ENCODE results near the gene ATP8B4. TPM values are rescaled to one million over a fixed set of nuclear protein-coding genes. Genes with fewer than 3 reads are reported as not detected.

Gene ATP8B4
- total and polyA plus RNA-seq, 2 donors (not counting 1 experiment from before 2014, with no cell fraction given) = 0.42 TPM; not detected in 1

GRCh38 chr15:49826640-49827234, 292.3 kb downstream of the ATP8B4 start:
- Mint-ChIP-seq H3K4me1 (no peaks in the 10 kb centered on the region), H3K4me3 (no peak overlapping the region), H3K9me3 (ENCODE audit: insufficient read depth) (no peaks in the 10 kb centered on the region), H3K27ac (no peak overlapping the region), H3K27me3 (no peaks in the 10 kb centered on the region)
- no peak for DNase-seq
- Histone ChIP-seq H2AFZ (ENCODE audit: insufficient read depth, low read depth, low read length, poor library complexity, severe bottlenecking) (no peak overlapping the region), H3K4me1 (ENCODE audit: control insufficient read depth in 2 of 2, insufficient read depth in 2 of 2, low read length in 2 of 2) (no peaks in the 10 kb centered on the region), H3K9ac (ENCODE audit: low read length) (no peak overlapping the region), H3K4me3 (ENCODE audit: control extremely low read depth in 1 of 5, extremely low read depth in 1 of 5, insufficient read depth in 1 of 5, low read depth in 2 of 5, low read length in 4 of 5) (no peak overlapping the region), H3K36me3 (replicated peaks in 1 of 2; ENCODE audit: control extremely low read depth in 1 of 2, control insufficient read depth in 1 of 2, extremely low read depth in 1 of 2, insufficient read depth in 2 of 2, low read length in 1 of 2) (no peaks in the 10 kb centered on the region), H3K27me3 (replicated peaks in 1 of 4; ENCODE audit: control extremely low read depth in 1 of 4, control insufficient read depth in 3 of 4, insufficient read depth in 4 of 4, low read length in 3 of 4) (no peaks in the 10 kb centered on the region), H3K9me3 (ENCODE audit: control extremely low read depth in 1 of 3, control insufficient read depth in 2 of 3, insufficient read depth in 1 of 3, low read length in 2 of 3) (no peaks in the 10 kb centered on the region), H3K4me2 (replicated peaks; ENCODE audit: low read depth, low read length, poor library complexity, severe bottlenecking) (no peak overlapping the region), H4K20me1 (ENCODE audit: control insufficient read depth, insufficient read depth, low read length, poor library complexity, severe bottlenecking) (no peaks in the 10 kb centered on the region), H3K79me2 (ENCODE audit: control insufficient read depth, insufficient read depth, low read length) (no peaks in the 10 kb centered on the region), H3K27ac (ENCODE audit: low read length in 2 of 2) (no peak overlapping the region)
- ChIA-PET CTCF (no interaction called here), POLR2A (no interaction called here)
- TF ChIP-seq EZH2 (IDR thresholded peaks at IDR 0.05; ENCODE audit: borderline replicate concordance, insufficient read depth, low read depth, low read length, poor library complexity, severe bottlenecking) = no peak
- no peak for TF ChIP-seq CTCF (IDR thresholded peaks at IDR 0.05)
- intact Hi-C loops (cut with micrococcal nuclease) = no loop called here
- ATAC-seq (ENCODE audit: low read depth) = no peak

GRCh38 chr15:49824775-49825099, 294.3 kb downstream of the ATP8B4 start:
- CTCF ChIA-PET = no interaction called here

More at GRCh38 chr15:49824775-49825099, 294.3 kb downstream of the ATP8B4 start:
- Histone ChIP-seq H3K4me1 (ENCODE audit: control insufficient read depth in 2 of 2, insufficient read depth in 2 of 2, low read length in 2 of 2) (no peaks in the 10 kb centered on the region), H2AFZ (ENCODE audit: insufficient read depth, low read depth, low read length, poor library complexity, severe bottlenecking) (no peak overlapping the region), H3K27ac (ENCODE audit: low read length in 2 of 2) (no peak overlapping the region), H3K4me2 (replicated peaks; ENCODE audit: low read depth, low read length, poor library complexity, severe bottlenecking) (no peak overlapping the region), H4K20me1 (ENCODE audit: control insufficient read depth, insufficient read depth, low read length, poor library complexity, severe bottlenecking) (no peaks in the 10 kb centered on the region), H3K9ac (ENCODE audit: low read length) (no peak overlapping the region), H3K9me3 (ENCODE audit: control extremely low read depth in 1 of 3, control insufficient read depth in 2 of 3, insufficient read depth in 1 of 3, low read length in 2 of 3) (no peaks in the 10 kb centered on the region), H3K4me3 (ENCODE audit: control extremely low read depth in 1 of 5, extremely low read depth in 1 of 5, insufficient read depth in 1 of 5, low read depth in 2 of 5, low read length in 4 of 5) (no peak overlapping the region), H3K36me3 (replicated peaks in 1 of 2; ENCODE audit: control extremely low read depth in 1 of 2, control insufficient read depth in 1 of 2, extremely low read depth in 1 of 2, insufficient read depth in 2 of 2, low read length in 1 of 2) (no peaks in the 10 kb centered on the region), H3K79me2 (ENCODE audit: control insufficient read depth, insufficient read depth, low read length) (no peaks in the 10 kb centered on the region), H3K27me3 (replicated peaks in 1 of 4; ENCODE audit: control extremely low read depth in 1 of 4, control insufficient read depth in 3 of 4, insufficient read depth in 4 of 4, low read length in 3 of 4) (no peaks in the 10 kb centered on the region)
- POLR2A ChIA-PET = no interaction called here
- TF ChIP-seq CTCF (IDR thresholded peaks at IDR 0.05) = no peak
- no peak for DNase-seq
- Mint-ChIP-seq H3K4me1 (no peaks in the 10 kb centered on the region), H3K9me3 (ENCODE audit: insufficient read depth) (no peaks in the 10 kb centered on the region), H3K4me3 (no peak overlapping the region), H3K27me3 (no peaks in the 10 kb centered on the region), H3K27ac (no peak overlapping the region)
- intact Hi-C loops (cut with micrococcal nuclease) = no loop called here
- no peak for ATAC-seq (ENCODE audit: low read depth)

All from B cell (primary cell).